Measurements from ENCODE around the gene LMAN2. TPM values are rescaled to one million over a fixed set of nuclear protein-coding genes. Genes with fewer than 3 reads are reported as not detected.

The LMAN2 gene
- polyA plus RNA-seq, 2 donors: 84.0 to 190 TPM

- Histone ChIP-seq H3K36me3 (ENCODE audit: control insufficient read depth in 2 of 2, insufficient read depth in 2 of 2, low read length in 1 of 2) (peaks cover 12 to 25% of the 10 kb centered on the region in 2 donors), H3K4me1 (ENCODE audit: control insufficient read depth in 2 of 2, insufficient read depth in 2 of 2, low read length in 1 of 2) (peaks cover 6 to 15% of the 10 kb centered on the region in 2 donors), H3K9me3 (ENCODE audit: control insufficient read depth in 2 of 2, insufficient read depth in 1 of 2, low read depth in 1 of 2, low read length in 1 of 2) (no peaks in the 10 kb centered on the region), H3K27me3 (ENCODE audit: control insufficient read depth in 1 of 2, insufficient read depth in 2 of 2, low read length in 2 of 2) (no peaks in the 10 kb centered on the region), H3K27ac (ENCODE audit: low read depth in 2 of 2, low read length in 1 of 2) (no peak overlapping the region), H3K4me3 (ENCODE audit: low read depth in 1 of 2, low read length in 2 of 2) (no peak overlapping the region)
- WGBS, 2 donors: 87 to 95% methylated on average over 2 of the region's 2 CpGs
These were observed 53.5 kb downstream of the LMAN2 start for GRCh38 chr5:177297922-177298321.

GRCh38 chr5:177296581-177296980 is 54.9 kb downstream of the LMAN2 start:
- Histone ChIP-seq H3K27ac (ENCODE audit: low read depth in 2 of 2, low read length in 1 of 2) (peak overlapping the region in 1 of 2 donors; percentile 54), H3K27me3 (ENCODE audit: control insufficient read depth in 1 of 2, insufficient read depth in 2 of 2, low read length in 2 of 2) (no peaks in the 10 kb centered on the region), H3K9me3 (ENCODE audit: control insufficient read depth in 2 of 2, insufficient read depth in 1 of 2, low read depth in 1 of 2, low read length in 1 of 2) (no peaks in the 10 kb centered on the region), H3K36me3 (ENCODE audit: control insufficient read depth in 2 of 2, insufficient read depth in 2 of 2, low read length in 1 of 2) (peaks cover 19 to 33% of the 10 kb centered on the region in 2 donors), H3K4me3 (ENCODE audit: low read depth in 1 of 2, low read length in 2 of 2) (no peak overlapping the region), H3K4me1 (ENCODE audit: control insufficient read depth in 2 of 2, insufficient read depth in 2 of 2, low read length in 1 of 2) (peaks cover 3 to 6% of the 10 kb centered on the region in 2 donors)
- WGBS, 2 donors: 53% methylated on average over 4 of the region's 4 CpGs

- H3K9me3 ChIP-seq (ENCODE audit: control insufficient read depth in 2 of 2, insufficient read depth in 1 of 2, low read depth in 1 of 2, low read length in 1 of 2): no peaks in the 10 kb centered on the region
- peaks cover 3% of the 10 kb centered on the region in 2 donors for H3K4me1 ChIP-seq (ENCODE audit: control insufficient read depth in 2 of 2, insufficient read depth in 2 of 2, low read length in 1 of 2)
- no peak overlapping the region for H3K4me3 ChIP-seq (ENCODE audit: low read depth in 1 of 2, low read length in 2 of 2)
- H3K27me3 ChIP-seq (ENCODE audit: control insufficient read depth in 1 of 2, insufficient read depth in 2 of 2, low read length in 2 of 2): no peaks in the 10 kb centered on the region
- peak overlapping the region in 1 of 2 donors; percentile 8 for H3K27ac ChIP-seq (ENCODE audit: low read depth in 2 of 2, low read length in 1 of 2)
- peaks cover 19 to 33% of the 10 kb centered on the region in 2 donors for H3K36me3 ChIP-seq (ENCODE audit: control insufficient read depth in 2 of 2, insufficient read depth in 2 of 2, low read length in 1 of 2)
- 86 to 87% methylated on average over 9 of the region's 9 CpGs for WGBS, 2 donors
These were observed 55.5 kb downstream of the LMAN2 start for GRCh38 chr5:177295924-177296323.

GRCh38 chr5:177294632-177295031 is 56.8 kb downstream of the LMAN2 start:
- no peak overlapping the region for H3K27ac ChIP-seq (ENCODE audit: low read depth in 2 of 2, low read length in 1 of 2)
- H3K36me3 ChIP-seq (ENCODE audit: control insufficient read depth in 2 of 2, insufficient read depth in 2 of 2, low read length in 1 of 2): peaks cover 19 to 33% of the 10 kb centered on the region in 2 donors
- no peaks in the 10 kb centered on the region for H3K27me3 ChIP-seq (ENCODE audit: control insufficient read depth in 1 of 2, insufficient read depth in 2 of 2, low read length in 2 of 2)
- H3K4me1 ChIP-seq (ENCODE audit: control insufficient read depth in 2 of 2, insufficient read depth in 2 of 2, low read length in 1 of 2): peaks cover 0 to 1% of the 10 kb centered on the region in 2 donors
- 88 to 95% methylated on average over 3 of the region's 3 CpGs for WGBS, 2 donors
- H3K4me3 ChIP-seq (ENCODE audit: low read depth in 1 of 2, low read length in 2 of 2): no peak overlapping the region
- H3K9me3 ChIP-seq (ENCODE audit: control insufficient read depth in 2 of 2, insufficient read depth in 1 of 2, low read depth in 1 of 2, low read length in 1 of 2): no peaks in the 10 kb centered on the region

GRCh38 chr5:177293819-177294581 is 57.5 kb downstream of the LMAN2 start:
- no peak overlapping the region for H3K27ac ChIP-seq (ENCODE audit: low read depth in 2 of 2, low read length in 1 of 2)
- H3K27me3 ChIP-seq (ENCODE audit: control insufficient read depth in 1 of 2, insufficient read depth in 2 of 2, low read length in 2 of 2): no peaks in the 10 kb centered on the region
- H3K4me3 ChIP-seq (ENCODE audit: low read depth in 1 of 2, low read length in 2 of 2): no peak overlapping the region
- no peaks in the 10 kb centered on the region for H3K4me1 ChIP-seq (ENCODE audit: control insufficient read depth in 2 of 2, insufficient read depth in 2 of 2, low read length in 1 of 2)
- 94 to 97% methylated on average over 12 of the region's 12 CpGs for WGBS, 2 donors
- H3K36me3 ChIP-seq (ENCODE audit: control insufficient read depth in 2 of 2, insufficient read depth in 2 of 2, low read length in 1 of 2): peaks cover 19 to 33% of the 10 kb centered on the region in 2 donors
- no peaks in the 10 kb centered on the region for H3K9me3 ChIP-seq (ENCODE audit: control insufficient read depth in 2 of 2, insufficient read depth in 1 of 2, low read depth in 1 of 2, low read length in 1 of 2)

GRCh38 chr5:177291735-177292134 is 59.7 kb downstream of the LMAN2 start:
- Histone ChIP-seq H3K27me3 (ENCODE audit: control insufficient read depth in 1 of 2, insufficient read depth in 2 of 2, low read length in 2 of 2) (no peaks in the 10 kb centered on the region), H3K27ac (ENCODE audit: low read depth in 2 of 2, low read length in 1 of 2) (no peak overlapping the region), H3K9me3 (ENCODE audit: control insufficient read depth in 2 of 2, insufficient read depth in 1 of 2, low read depth in 1 of 2, low read length in 1 of 2) (no peaks in the 10 kb centered on the region), H3K36me3 (ENCODE audit: control insufficient read depth in 2 of 2, insufficient read depth in 2 of 2, low read length in 1 of 2) (peaks cover 19 to 37% of the 10 kb centered on the region in 2 donors), H3K4me3 (ENCODE audit: low read depth in 1 of 2, low read length in 2 of 2) (no peak overlapping the region), H3K4me1 (ENCODE audit: control insufficient read depth in 2 of 2, insufficient read depth in 2 of 2, low read length in 1 of 2) (no peaks in the 10 kb centered on the region)
- 95 to 98% methylated on average over 7 of the region's 7 CpGs for WGBS, 2 donors

GRCh38 chr5:177290816-177291596 is 60.5 kb downstream of the LMAN2 start:
- H3K4me3 ChIP-seq (ENCODE audit: low read depth in 1 of 2, low read length in 2 of 2): no peak overlapping the region
- WGBS, 2 donors: 93 to 94% methylated on average over 12 of the region's 12 CpGs
- no peaks in the 10 kb centered on the region for H3K27me3 ChIP-seq (ENCODE audit: control insufficient read depth in 1 of 2, insufficient read depth in 2 of 2, low read length in 2 of 2)
- no peaks in the 10 kb centered on the region for H3K9me3 ChIP-seq (ENCODE audit: control insufficient read depth in 2 of 2, insufficient read depth in 1 of 2, low read depth in 1 of 2, low read length in 1 of 2)
- peaks cover 19 to 38% of the 10 kb centered on the region in 2 donors for H3K36me3 ChIP-seq (ENCODE audit: control insufficient read depth in 2 of 2, insufficient read depth in 2 of 2, low read length in 1 of 2)
- no peaks in the 10 kb centered on the region for H3K4me1 ChIP-seq (ENCODE audit: control insufficient read depth in 2 of 2, insufficient read depth in 2 of 2, low read length in 1 of 2)
- no peak overlapping the region for H3K27ac ChIP-seq (ENCODE audit: low read depth in 2 of 2, low read length in 1 of 2)

GRCh38 chr5:177288191-177288590 is 63.3 kb downstream of the LMAN2 start:
- no peaks in the 10 kb centered on the region for H3K9me3 ChIP-seq (ENCODE audit: control insufficient read depth in 2 of 2, insufficient read depth in 1 of 2, low read depth in 1 of 2, low read length in 1 of 2)
- H3K27ac ChIP-seq (ENCODE audit: low read depth in 2 of 2, low read length in 1 of 2): no peak overlapping the region
- no peaks in the 10 kb centered on the region for H3K4me1 ChIP-seq (ENCODE audit: control insufficient read depth in 2 of 2, insufficient read depth in 2 of 2, low read length in 1 of 2)
- peaks cover 12 to 22% of the 10 kb centered on the region in 2 donors for H3K36me3 ChIP-seq (ENCODE audit: control insufficient read depth in 2 of 2, insufficient read depth in 2 of 2, low read length in 1 of 2)
- no peaks in the 10 kb centered on the region for H3K27me3 ChIP-seq (ENCODE audit: control insufficient read depth in 1 of 2, insufficient read depth in 2 of 2, low read length in 2 of 2)
- WGBS, 2 donors: 76 to 94% methylated on average over 2 of the region's 2 CpGs
- no peak overlapping the region for H3K4me3 ChIP-seq (ENCODE audit: low read depth in 1 of 2, low read length in 2 of 2)
